GM19099 (cell line): ENCODE measurements around the gene ZDHHC7.

Experiments used
- POLR2A ChIP-seq: IDR thresholded peaks from 3 replicates; pipeline ENCODE4 v1.6.1; 2011; ENCODE audit warnings: low read depth; ENCODE audit not compliant: insufficient read length; ENCODE audit errors: extremely low read depth

The ZDHHC7 gene

DNA sequence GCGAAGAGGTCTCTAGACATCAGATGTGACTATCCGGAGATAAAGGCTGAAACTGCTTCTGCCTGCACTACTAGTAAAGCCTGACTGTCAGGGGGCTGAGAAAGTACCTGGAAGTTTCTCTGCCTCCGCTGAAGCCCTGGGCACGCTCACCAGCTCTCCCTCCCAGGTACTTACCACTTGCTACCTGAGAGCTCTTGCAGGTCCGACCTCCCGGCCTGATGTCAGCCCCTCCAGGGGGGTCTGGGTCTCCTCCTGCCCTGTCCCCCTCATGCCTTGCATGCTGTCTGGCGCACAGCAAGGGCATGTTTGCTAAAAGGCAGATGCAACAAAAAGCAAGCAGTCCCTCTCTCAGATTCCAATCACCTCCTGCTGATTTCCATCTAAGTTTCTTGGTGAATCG is 17.4 kb downstream of the ZDHHC7 start:
- no peak for TF ChIP-seq POLR2A

DNA sequence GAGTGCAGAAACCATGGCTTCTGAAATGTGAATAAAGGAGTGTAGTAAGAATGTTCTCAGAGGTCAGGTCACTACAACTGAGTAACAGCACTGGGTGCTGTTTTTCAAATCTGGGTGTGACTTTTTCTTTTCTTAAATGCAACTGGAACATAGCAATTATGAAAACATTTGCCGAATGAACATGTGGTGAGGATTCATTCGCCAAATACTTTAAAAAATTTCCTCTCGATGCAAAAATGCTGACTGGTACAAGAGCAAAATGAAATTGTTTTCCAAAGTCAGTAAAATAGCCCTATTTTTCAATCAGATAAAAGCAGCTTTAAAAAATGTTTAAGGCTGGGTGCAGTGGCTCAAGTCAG is 18.6 kb downstream of the ZDHHC7 start:
- no peak for TF ChIP-seq POLR2A

DNA sequence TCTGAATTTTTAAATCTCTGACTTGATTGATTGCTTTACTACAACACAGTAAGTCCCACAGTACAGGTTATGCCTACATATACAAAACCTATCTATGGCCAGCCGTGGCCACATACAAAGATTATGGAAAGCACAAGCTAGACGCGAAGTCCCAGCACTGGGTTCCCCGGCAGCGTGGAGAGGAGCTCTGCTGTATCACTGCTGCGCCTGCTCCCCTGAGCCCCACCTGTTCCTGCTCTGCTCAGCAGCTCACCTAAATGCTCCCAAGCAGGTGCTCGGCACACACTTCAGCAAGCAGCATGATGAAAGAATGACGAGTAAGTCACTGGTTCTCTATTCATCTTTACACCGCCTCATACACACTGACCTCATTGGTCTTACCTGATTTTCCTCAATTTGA is 20.6 kb downstream of the ZDHHC7 start:
- TF ChIP-seq POLR2A: no peak

DNA sequence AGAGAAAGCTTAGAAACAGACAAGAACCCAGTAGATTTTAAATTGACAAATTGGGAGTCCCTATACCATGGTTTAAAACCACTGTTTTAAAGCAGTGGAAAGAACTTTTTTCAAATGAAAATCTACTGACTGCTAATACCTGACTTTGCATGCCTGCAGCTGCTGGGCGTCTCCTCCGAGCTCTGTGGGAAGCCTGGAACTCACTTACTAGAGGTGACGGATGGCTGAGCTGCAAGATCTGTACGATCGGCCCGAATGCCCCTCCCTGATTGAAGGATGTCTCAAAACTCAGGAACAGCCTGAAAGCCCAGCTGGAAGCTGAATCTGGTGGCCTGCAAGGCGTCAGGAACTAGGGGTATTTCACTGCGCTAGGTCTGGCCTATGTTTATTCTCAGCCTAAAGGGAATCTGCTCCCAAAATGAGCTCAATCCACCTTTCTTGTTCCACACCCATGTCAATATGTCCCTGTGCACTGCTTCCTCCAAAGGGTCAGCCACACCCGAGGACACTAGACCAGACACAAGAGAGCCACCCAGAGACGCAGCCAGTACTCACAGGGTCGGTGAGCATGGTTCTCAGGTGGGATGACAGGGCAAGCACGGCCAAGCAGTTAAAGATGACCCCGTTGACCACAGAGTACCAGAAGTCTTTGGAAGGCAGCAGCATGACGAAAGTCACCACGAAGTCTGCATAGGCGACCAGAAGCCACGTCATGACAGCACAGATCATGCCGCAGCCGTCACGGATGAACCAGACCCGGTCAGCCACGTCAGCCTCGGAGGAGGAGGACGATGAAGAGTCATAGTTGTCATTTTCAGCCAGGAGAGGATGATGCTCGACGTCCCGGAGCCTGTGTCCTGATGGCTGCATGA is 21.4 kb downstream of the ZDHHC7 start:
- TF ChIP-seq POLR2A: no peak

DNA sequence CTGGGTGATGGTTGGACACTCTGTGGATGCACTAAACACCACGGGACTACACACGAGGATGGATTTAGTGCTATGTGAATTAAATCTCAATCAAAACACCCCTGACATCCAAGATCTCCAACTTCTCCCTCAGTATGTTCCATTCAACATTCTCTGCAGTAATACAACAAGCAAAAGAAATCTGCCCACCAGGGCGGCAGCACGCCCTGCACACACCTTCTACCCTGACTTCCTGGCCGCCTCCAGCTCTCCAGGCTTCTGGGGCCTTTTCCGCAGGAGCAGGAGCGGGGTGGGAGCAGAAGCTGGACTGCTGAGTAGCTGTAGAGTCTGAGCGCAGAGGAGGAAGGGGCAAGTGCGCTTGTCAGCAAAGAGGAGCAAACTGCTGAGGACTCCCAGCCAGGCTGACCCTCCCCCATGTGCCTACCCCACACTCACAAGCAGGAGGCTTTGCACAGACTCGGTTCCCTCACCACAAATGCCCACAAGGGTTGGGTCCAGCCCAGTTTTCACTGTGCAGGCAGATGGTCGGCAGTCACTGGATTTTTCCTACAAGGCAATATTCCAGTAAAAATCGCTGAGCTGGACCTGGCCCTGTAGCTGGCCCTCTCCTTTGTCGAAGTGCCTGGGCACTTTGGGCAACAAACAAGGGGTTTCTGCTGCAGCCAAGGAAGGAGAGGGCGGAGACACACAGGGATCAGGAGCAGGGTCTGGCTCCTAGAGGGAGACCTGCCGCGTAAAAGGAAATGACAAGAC is 22.8 kb downstream of the ZDHHC7 start:
- no peak for TF ChIP-seq POLR2A

DNA sequence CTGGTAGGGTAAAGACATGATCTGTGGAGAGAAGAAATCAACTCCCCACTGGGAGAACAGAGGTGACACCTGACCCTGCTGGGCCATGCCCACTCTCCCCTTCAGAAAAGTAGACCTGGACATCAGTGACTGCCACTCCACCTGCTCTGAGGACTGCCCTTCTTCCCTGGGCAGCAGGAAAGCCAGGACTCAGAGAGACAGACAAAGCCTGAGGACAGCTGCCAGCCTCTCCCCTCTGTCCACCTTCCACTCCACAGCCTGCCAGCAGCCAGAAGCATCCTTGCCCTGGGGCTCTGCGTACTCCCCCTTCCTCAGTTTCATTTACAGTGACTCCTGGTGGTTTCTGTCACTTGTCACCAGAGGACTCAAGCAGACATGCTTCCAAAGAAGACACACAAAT is 24.5 kb downstream of the ZDHHC7 start:
- no peak for TF ChIP-seq POLR2A

DNA sequence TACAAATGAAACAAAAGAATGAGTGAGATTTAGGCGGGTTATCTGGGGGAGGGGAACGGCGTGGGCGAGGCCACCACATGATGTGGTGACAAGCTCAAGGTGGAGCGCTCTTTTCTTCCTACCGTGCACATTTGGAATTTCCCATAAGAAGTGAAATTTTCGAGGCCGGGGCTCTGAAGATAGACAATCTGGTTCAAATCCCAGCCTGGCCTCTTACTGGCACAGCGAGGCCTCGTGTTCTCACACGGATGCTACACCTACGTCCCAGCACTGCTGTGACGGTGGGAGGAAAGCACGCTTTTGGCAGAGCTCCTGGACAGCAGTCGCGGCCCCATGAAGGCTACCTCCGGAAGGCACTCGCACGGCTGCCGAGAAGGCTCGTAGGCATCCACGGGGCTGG is 25.2 kb downstream of the ZDHHC7 start:
- TF ChIP-seq POLR2A: no peak

DNA sequence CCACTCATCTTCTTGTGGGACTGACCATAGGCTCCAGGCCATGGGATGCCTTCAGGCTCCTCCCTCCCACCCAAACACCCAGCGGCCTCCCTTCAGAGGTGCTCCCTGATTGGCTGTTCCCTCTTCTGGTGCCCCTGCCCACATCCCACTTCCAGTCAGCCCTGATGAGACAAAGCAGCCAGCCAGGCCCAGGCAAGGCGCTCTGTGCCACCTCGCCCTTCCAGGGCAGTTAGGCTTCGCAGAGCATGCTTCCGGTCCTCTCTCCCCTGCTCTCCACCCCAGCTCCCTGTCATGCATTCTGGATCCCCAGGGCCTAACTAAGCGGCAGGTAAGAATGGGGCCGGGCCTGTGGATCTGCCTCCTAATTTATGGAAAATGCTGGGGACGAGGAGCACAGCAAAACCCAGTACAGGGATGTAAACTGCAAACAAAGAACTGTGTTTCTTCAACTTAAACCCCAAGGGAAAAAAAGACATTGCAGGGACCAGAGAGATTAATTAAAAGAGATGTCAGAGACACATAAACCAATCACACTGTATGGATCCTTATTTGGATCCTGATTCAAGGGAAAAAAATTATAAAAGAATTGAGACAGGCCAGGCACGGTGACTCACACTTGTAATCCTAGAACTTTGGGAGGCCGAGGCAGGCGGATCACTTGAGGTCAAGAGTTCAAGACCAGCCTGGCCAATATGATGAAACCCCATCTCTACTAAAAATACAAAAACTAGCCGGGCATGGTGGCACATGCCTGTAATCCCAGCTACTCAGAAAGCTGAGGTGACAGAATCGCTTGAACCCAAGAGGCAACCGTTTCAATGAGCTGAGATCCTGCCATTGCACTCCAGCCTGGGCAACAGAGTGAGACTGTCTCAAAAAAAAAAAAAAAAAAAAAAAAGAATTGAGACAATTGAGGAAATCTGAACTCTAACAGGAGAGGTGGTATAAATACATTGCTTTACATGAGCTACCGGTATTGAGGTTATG is 26.0 kb downstream of the ZDHHC7 start:
- no peak for TF ChIP-seq POLR2A

DNA sequence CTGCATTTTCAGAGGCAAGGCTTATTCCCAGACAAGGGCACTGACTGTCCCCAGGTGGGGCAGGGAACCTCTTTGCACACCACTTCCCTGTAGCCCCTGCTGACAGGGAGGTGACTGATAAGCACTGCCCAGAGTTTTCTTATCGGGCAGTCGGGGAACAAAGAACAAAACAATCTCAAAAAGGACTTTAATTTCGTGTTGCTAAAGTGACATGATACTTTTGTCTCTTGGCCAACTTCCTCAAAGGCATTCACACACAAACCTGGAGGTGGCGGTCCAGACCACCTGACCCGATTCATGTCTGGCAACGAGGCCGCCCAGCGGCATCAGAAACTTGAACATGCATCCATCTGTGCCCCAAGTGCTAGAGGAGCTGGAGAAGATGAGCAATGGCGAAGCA is 28.9 kb downstream of the ZDHHC7 start:
- TF ChIP-seq POLR2A: no peak

DNA sequence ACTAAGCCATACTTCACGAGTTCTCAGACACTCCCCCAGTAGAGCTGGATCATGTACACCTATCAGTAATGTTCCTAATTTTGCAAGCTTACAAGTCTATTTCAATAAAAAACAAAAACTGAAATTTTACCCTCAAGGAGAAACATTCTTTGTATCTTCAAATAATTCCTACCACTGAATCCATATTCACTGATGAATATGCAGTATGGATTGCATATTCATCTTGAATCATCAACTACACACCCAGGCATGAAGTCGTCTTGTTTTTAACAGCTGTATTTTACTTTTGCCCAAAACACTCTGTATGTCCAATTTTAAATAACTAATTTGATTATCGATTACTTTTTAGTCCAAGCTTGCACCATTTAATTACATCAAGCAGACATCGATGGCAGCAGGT is 31.8 kb downstream of the ZDHHC7 start:
- no peak for TF ChIP-seq POLR2A

DNA sequence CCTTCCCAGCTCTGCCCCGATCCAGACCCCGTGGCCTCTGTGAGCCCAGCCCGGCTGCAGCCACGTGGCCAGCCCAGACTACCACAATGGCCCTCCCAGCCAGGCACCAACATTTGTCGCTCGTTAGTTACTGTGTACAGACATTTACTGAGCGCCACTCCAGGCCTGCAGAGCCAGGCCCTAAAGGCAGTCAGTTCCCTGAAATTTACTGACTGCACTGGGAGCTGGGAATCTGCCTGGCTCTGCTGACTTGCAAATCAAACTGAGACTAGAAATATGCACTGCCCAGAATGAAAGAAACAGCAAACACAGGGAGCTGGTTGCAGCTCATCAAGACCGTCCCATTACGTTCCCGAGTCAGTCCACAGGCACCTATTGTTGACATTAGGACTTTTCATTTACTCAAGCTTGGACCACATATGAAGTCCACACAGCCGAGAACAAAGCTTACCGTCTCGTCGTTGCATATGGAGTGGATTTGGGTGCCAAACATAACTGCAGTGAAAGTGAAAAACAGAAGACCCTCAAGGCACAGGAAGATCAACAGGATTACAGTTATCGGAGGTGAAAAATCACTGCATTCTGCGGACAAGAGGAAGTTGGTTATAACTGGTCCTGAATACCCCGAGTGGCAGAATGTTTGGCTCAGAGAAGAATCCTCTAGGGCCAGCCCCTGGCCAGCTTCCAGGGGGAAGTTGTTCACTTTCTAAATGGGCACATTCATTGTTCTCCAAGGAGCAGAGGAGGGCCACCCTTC is 34.5 kb downstream of the ZDHHC7 start:
- TF ChIP-seq POLR2A: no peak

DNA sequence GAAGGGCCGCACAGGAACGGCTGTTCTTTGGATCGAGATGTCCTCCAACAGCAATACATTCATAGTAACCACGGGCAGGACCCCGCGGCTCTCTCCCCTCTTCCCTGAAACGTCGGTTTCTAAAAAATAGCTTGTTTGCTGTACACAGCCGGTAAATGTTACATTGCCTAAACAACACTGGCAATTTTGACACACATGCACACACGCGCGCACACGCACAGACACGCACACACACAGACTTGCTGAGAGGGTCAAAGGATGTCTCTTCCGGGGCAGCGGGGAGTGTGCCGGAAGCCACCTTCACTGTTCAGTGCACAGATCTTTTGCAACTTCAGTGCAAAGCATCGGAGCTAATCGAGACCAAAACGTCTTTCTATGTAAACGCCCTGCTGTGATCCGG is 35.8 kb downstream of the ZDHHC7 start:
- no peak for TF ChIP-seq POLR2A

DNA sequence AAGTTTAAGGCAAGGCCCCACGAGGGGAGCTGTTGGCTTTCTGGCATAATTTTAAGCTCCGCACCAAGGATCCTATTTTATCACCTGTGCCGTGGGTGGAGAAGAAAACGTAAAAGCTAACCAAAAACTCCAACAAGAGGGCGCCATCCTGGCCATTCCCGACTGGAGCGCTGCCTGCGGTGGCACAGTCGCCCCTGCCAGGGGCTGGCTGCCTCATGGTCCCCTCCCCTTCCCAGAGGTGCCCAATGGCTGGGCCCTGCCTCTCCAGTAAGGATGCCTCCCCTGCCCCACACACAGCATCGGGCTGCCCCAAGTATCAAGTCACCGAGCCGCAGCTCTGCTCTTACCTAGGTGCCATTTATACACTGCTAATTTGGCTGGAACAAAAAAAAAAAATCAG is 36.3 kb downstream of the ZDHHC7 start:
- TF ChIP-seq POLR2A: no peak

DNA sequence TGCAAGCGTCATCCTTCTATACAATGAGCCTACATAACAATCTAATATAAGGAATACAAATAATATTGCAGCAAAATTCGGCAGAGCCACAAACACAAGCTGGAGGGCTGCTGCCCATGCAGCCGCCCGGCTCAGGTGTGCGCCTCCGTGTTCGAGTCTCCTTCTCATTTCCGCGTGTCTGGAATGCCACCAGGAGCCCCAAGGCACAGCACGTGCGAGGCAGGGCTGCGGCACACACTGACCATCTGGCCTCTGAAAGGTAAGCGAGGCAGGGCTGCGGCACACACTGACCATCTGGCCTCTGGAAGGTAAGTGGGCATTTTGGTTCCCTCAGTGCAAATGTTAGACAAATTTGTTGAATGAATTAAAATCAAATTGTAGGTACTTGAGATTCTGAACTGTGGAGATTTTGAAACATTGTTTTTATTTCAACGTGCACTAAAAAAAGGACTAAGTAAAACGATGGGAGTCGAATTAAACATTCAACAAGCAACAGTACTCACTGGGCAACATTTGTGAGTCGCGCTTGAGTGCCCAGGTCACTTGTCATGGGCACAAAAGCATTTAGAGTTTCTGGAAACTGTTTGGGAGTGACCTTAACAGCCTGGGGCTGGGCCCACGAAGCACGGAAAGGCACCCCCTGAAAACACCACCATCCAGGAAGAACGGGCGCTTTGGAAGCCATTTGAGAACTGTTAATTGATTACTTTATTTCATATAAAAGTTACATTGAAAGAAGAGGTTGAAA is 37.4 kb downstream of the ZDHHC7 start:
- no peak for TF ChIP-seq POLR2A
